Ishikawa (cell line): ENCODE results near the gene CRABP2.

Experiments used
- CEBPB ChIP-seq: IDR thresholded peaks from 2 replicates; pipeline ENCODE4 v1.6.1; 2012
- EGR1 ChIP-seq: IDR thresholded peaks from 2 replicates; pipeline ENCODE4 v1.6.1; 2012
- EP300 ChIP-seq: IDR thresholded peaks from 2 replicates; pipeline ENCODE4 v1.6.1; 2012; ENCODE audit warnings: borderline replicate concordance
- TAF1 ChIP-seq: IDR thresholded peaks from 2 replicates; pipeline ENCODE4 v1.6.1; 2012; ENCODE audit warnings: low read depth, mild to moderate bottlenecking
- YY1 ChIP-seq: IDR thresholded peaks from 2 replicates; pipeline ENCODE4 v1.6.1; 2012; ENCODE audit warnings: low read depth
- TF ChIP-seq, protein P1 (sequence below): IDR thresholded peaks from 2 replicates; pipeline ENCODE4 v1.6.1; 2012; ENCODE audit warnings: low read depth, mild to moderate bottlenecking
- TF ChIP-seq, protein P2 (sequence below): IDR thresholded peaks from 2 replicates; pipeline ENCODE4 v1.6.1; 2012

DNA sequence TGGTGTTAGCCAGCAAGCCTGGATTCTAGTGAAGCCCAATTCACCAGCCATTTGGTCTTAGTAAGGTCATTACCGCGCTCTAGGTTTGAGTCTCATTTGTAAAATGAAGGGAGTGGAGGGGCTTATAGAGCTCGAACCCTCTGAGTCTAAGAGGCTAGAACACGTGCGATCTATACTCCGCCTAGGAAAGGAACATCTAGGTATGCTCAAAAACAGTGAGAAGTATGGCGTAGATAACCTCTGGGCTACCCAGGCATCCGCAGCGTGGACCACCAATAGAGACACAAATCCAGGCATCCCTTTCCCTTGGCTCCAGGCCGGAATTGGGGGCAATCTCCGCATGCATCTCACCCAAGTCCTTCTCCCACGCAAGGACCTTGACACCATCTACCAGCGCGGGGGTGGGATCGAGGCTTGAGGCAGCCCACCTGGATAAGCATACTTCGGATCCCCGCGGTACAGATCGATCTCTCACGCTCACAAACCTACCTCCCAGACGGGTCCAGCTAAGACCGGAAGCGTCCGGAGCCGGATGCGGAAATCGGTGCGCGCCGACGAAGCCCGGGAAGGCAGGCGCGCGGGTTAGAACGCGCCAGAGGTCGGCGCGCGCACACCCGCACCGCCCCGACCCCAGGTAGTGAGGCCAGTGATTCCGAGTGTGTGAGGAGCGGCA, 22.7 kb upstream of the CRABP2 start, which contains the start of gene METTL25B:
- TF ChIP-seq CEBPB: no peak
- no peak for TF ChIP-seq YY1
- TF ChIP-seq, protein P1, sequence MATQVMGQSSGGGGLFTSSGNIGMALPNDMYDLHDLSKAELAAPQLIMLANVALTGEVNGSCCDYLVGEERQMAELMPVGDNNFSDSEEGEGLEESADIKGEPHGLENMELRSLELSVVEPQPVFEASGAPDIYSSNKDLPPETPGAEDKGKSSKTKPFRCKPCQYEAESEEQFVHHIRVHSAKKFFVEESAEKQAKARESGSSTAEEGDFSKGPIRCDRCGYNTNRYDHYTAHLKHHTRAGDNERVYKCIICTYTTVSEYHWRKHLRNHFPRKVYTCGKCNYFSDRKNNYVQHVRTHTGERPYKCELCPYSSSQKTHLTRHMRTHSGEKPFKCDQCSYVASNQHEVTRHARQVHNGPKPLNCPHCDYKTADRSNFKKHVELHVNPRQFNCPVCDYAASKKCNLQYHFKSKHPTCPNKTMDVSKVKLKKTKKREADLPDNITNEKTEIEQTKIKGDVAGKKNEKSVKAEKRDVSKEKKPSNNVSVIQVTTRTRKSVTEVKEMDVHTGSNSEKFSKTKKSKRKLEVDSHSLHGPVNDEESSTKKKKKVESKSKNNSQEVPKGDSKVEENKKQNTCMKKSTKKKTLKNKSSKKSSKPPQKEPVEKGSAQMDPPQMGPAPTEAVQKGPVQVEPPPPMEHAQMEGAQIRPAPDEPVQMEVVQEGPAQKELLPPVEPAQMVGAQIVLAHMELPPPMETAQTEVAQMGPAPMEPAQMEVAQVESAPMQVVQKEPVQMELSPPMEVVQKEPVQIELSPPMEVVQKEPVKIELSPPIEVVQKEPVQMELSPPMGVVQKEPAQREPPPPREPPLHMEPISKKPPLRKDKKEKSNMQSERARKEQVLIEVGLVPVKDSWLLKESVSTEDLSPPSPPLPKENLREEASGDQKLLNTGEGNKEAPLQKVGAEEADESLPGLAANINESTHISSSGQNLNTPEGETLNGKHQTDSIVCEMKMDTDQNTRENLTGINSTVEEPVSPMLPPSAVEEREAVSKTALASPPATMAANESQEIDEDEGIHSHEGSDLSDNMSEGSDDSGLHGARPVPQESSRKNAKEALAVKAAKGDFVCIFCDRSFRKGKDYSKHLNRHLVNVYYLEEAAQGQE: no peak
- TF ChIP-seq, protein P2, sequence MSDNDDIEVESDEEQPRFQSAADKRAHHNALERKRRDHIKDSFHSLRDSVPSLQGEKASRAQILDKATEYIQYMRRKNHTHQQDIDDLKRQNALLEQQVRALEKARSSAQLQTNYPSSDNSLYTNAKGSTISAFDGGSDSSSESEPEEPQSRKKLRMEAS: no peak; the same call in 1 of the 2 replicates
- no peak; the same call in 1 of the 2 replicates for TF ChIP-seq TAF1
- TF ChIP-seq EP300: no peak
- no peak for TF ChIP-seq EGR1
